ENCODE data around the gene FMN1. TPM values are rescaled to one million over a fixed set of nuclear protein-coding genes. Genes with fewer than 3 reads are reported as not detected.

FMN1 gene
- total RNA-seq, 1 experiment from 2014 or later: 4.5 TPM

- 0 out of 2 replicates have a peak, but pooled peaks have one; percentile 4 for TF ChIP-seq ARID4B (CRISPR knock-in tag; IDR thresholded peaks at IDR 0.05; ENCODE audit: borderline replicate concordance)
- no peak for TF ChIP-seq ZNF263 (CRISPR knock-in tag; IDR thresholded peaks at IDR 0.05; ENCODE audit: low read depth)
Measured at GRCh38 chr15:32718227-32718820, 476.2 kb downstream of the FMN1 start (continued).

- Mint-ChIP-seq H3K9me3 (no peaks in the 10 kb centered on the region), H3K27ac (no peak within 1 kb of the TSS), H3K27me3 (ENCODE audit: low read depth) (peaks cover 98% of the 10 kb centered on the region), H3K4me3 (peak within 1 kb of the TSS; percentile 68), H3K4me1 (peaks cover 29% of the 10 kb centered on the region), H3K36me3 (no peaks in the 10 kb centered on the region)
- DNase-seq (ENCODE audit: low spot score) (peak; percentile 68), ATAC-seq (peak; percentile 55)
- CTCF ChIA-PET: no interaction called here
- TF ChIP-seq E2F5 (CRISPR knock-in tag; IDR thresholded peaks at IDR 0.05) (0 out of 2 replicates have a peak, but pooled peaks have one; percentile 4), GTF2I (CRISPR knock-in tag; conservative IDR thresholded peaks at IDR 0.05) (no peak), AR (CRISPR knock-in tag; IDR thresholded peaks at IDR 0.05) (no peak), ZNF281 (CRISPR knock-in tag; IDR thresholded peaks at IDR 0.05) (no peak), SMAD4 (CRISPR knock-in tag; IDR thresholded peaks at IDR 0.05) (no peak), ZNF317 (CRISPR knock-in tag; IDR thresholded peaks at IDR 0.05; ENCODE audit: borderline replicate concordance, low read depth) (no peak), IRF1 (CRISPR knock-in tag; IDR thresholded peaks at IDR 0.05) (0 out of 2 replicates have a peak, but pooled peaks have one; percentile 39), PRDM15 (CRISPR knock-in tag; IDR thresholded peaks at IDR 0.05) (no peak)
- POLR2A ChIA-PET: no interaction called here
Measured at GRCh38 chr15:32717426-32718226, 476.9 kb downstream of the FMN1 start, which contains the start of gene GREM1. GREM1 (plus strand) TSS chr15:32718004; CDS start chr15:32730691, 12,687 bp downstream.
